Small intestine (tissue), 7 donors: ENCODE results near the gene INSIG1. TPM values are rescaled to one million over a fixed set of nuclear protein-coding genes. Genes with fewer than 3 reads are reported as not detected.

Source experiments
- DNase-seq, 2 donors: peaks; one replicate each; pipeline versions ENCODE4 v3.0.0 to v3.0.0-alpha.2; 2013
- FAIRE-seq: peaks from 2 replicates; lab custom pipeline; 2012; peaks lifted over from hg19 to GRCh38; lab: Jason Lieb, UNC
- H3K27ac ChIP-seq, 3 donors: one replicate each; pipeline ENCODE4 v1.5.1; 2013; ENCODE audit warnings: low read length in 2 of 3, mild to moderate bottlenecking in 2 of 3, control low read depth in 1 of 3, inconsistent platforms in 1 of 3, low read depth in 1 of 3, moderate library complexity in 1 of 3
- H3K27me3 ChIP-seq, 3 donors: one replicate each; pipeline ENCODE4 v1.6.1; 2013; ENCODE audit warnings: low read length in 3 of 3, inconsistent platforms in 1 of 3; ENCODE audit not compliant: control insufficient read depth in 3 of 3, insufficient read depth in 3 of 3
- H3K36me3 ChIP-seq, 3 donors: one replicate each; pipeline ENCODE4 v1.6.1; 2013; ENCODE audit warnings: low read length in 3 of 3, inconsistent platforms in 1 of 3, low read depth in 1 of 3, mild to moderate bottlenecking in 1 of 3, moderate library complexity in 1 of 3; ENCODE audit not compliant: control insufficient read depth in 3 of 3, insufficient read depth in 2 of 3
- H3K4me1 ChIP-seq, 3 donors: one replicate each; pipeline ENCODE4 v1.6.1; 2013; ENCODE audit warnings: low read length in 2 of 3, inconsistent platforms in 1 of 3, low read depth in 1 of 3, mild to moderate bottlenecking in 1 of 3, moderate library complexity in 1 of 3; ENCODE audit not compliant: control insufficient read depth in 3 of 3, insufficient read depth in 2 of 3
- H3K4me3 ChIP-seq, 3 donors: one replicate each; pipeline ENCODE4 v1.5.1; 2013; ENCODE audit warnings: low read length in 3 of 3, control low read depth in 1 of 3, inconsistent platforms in 1 of 3, low read depth in 1 of 3, mild to moderate bottlenecking in 1 of 3, moderate library complexity in 1 of 3
- H3K9me3 ChIP-seq, 2 donors: one replicate each; pipeline ENCODE4 v1.6.1; 2013; ENCODE audit warnings: low read depth in 1 of 2, low read length in 1 of 2; ENCODE audit not compliant: control insufficient read depth in 2 of 2, insufficient read depth in 1 of 2
- WGBS, 3 donors: extraction: QIAGEN DNeasy Blood & Tissue Kit; methylation state at CpG; one replicate each; pipeline ENCODE4 v1.1.7; 2013; 5-methylcytosine and 5-hydroxymethylcytosine counted together
- polyA plus RNA-seq, 4 donors: library from polyadenylated mRNA; stranded (reverse) in 3 of 4; unstranded in 1 of 4; fragments of 200-250 nt in 3 of 4; fragments of 120-200 nt in 1 of 4; gene quantifications; one replicate each; pipeline versions ENCODE4 v1.2.1 to v1.2.3, GENCODE V29; 2013
- donor health status: healthy with polysubstance abuse.
- donor health status: control.
- donor health status: control.
- donor health status: Bipolar disorder and iron deficiency.
- donor health status: healthy.

INSIG1 gene
- polyA plus RNA-seq, 4 donors, result 5.8 to 70.1 (median 25.7) TPM

DNA sequence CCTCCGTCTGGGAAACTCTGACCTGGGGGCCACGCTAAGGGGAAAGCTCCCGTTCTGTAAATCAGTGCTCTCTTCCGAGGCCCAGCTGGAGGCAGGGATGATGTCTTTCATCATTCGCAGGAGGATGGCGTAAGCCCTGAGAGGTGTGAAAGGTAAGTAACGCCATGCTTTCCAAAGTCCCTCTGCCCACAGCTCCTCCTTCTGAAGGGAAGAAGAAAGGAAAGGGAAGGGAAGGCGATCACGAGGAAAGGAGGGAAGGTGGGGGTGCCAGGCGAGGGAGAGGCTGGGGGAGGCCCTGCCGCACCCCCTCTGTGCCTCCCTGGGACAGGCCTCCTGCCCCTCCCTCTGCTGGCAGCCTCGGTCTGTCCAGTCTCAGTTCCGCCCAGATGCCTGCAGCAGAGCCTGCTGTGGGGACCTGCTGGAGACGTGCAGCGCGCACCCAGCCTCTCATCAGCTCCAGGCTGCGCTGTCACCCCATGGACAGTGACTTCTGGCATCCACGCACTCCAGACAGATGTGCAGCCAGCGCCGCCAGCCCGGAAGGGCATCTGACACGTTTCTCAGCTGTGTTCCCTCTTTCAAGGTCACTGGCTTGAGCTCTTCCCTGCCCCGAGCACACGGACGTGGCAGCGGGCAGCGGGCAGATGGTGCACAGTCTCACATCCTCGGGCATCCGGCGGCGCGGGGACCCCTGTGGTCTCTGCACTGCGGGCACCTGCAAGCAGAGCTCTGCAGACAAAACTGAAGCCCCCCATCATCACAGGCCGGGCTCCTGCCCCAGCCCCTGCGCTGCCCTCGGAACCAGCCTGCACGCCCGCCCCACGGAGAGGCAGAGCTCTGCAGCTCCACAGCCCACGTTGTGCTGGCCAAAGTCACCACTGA lies 60.6 kb downstream of the INSIG1 start:
- 55 to 61% (median 60%) methylated on average over 38 to 40 of the region's 40 CpGs for WGBS, 3 donors
- peaks cover 2 to 62% (median 6%) of the 10 kb centered on the region in 3 donors for H3K27me3 ChIP-seq
- H3K4me1 ChIP-seq, result no peaks in the 10 kb centered on the region
- H3K36me3 ChIP-seq, result no peaks in the 10 kb centered on the region
- no peak overlapping the region for H3K4me3 ChIP-seq
- DNase-seq (peak in 1 of 2 donors; percentile 12), FAIRE-seq (no peak)
- H3K9me3 ChIP-seq, result no peaks in the 10 kb centered on the region
- H3K27ac ChIP-seq, result no peak overlapping the region

DNA sequence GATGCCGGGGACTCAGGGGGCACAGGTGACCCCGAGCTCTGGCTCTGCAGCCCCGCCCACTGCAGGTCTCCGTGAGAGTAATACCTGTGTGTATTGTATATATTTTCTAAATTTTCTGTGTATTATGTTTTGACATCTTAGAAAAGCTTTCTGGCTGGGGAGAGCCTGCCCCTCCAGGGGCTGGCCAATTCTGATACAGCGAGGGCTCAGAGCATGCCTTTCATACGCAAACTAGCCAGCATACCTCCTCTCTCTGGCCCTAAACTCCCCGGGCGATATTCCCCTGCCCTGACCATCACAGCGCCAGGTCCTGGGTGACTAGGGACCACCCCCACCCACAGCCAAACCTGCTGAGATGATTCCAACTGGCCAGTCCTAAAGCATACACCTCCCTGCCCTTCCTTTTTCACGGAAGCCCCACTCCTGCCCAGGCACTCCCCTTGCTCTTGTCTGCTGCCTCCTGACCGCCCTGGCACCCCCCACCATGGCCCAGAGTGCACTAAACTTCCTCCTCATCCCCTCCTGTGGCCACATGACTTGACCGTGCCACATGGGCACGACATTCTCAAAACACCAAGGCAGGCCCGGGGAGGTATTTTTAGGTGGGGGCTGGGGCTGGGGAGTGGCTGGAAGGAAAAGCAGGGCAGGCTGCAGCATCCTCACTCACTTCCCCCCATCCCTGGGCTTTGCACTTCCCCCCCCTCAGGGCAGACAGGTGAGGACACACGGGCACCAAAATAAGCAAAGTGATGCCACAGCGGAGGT lies 61.5 kb downstream of the INSIG1 start:
- WGBS, 3 donors, result 54 to 59% (median 58%) methylated on average over 14 to 16 of the region's 16 CpGs
- Histone ChIP-seq H3K27me3 (peaks cover 2 to 69% (median 7%) of the 10 kb centered on the region in 3 donors), H3K4me3 (no peak overlapping the region), H3K4me1 (no peaks in the 10 kb centered on the region), H3K36me3 (no peaks in the 10 kb centered on the region), H3K27ac (no peak overlapping the region), H3K9me3 (no peaks in the 10 kb centered on the region)
- DNase-seq (no peak), FAIRE-seq (no peak)

Other genes with a start within 250 kb of the INSIG1 start
- gene HTR5A, start 227.6 kb upstream of the INSIG1 start, polyA plus RNA-seq, result under 1 TPM in 1 of 4 donors, not detected in 3; 0.04 TPM
- gene EN2, start 160.3 kb downstream of the INSIG1 start, polyA plus RNA-seq, result not detected
- gene CNPY1, start 248.7 kb downstream of the INSIG1 start, polyA plus RNA-seq, result not detected